Hepatocyte (in vitro differentiated cells): ENCODE results near the gene FAM181A. TPM values are rescaled to one million over a fixed set of nuclear protein-coding genes. Genes with fewer than 3 reads are reported as not detected.

Source experiments
- DNase-seq: peaks from one replicate; pipeline ENCODE4 v3.0.0-alpha.2; 2016; ENCODE audit warnings: low spot score
- H2AFZ ChIP-seq: fragments of 200-600 bp; sonication (generic); 2 replicates; pipeline ENCODE4 v1.6.0; 2016; ENCODE audit warnings: antibody characterized with exemption, mild to moderate bottlenecking
- H3K27ac ChIP-seq: fragments of 200-600 bp; sonication (generic); 2 replicates; pipeline ENCODE4 v1.5.1; 2016; ENCODE audit warnings: mild to moderate bottlenecking
- H3K27me3 ChIP-seq: fragments of 200-600 bp; sonication (generic); 2 replicates; pipeline ENCODE4 v1.6.1; 2016
- H3K36me3 ChIP-seq: fragments of 200-600 bp; sonication (generic); replicated peaks from 2 replicates; pipeline ENCODE4 v1.5.1; 2016; ENCODE audit warnings: low read depth; ENCODE audit not compliant: insufficient read depth
- H3K4me1 ChIP-seq: fragments of 200-600 bp; sonication (generic); 2 replicates; pipeline ENCODE4 v1.5.1; 2016; ENCODE audit warnings: mild to moderate bottlenecking, moderate library complexity; ENCODE audit not compliant: insufficient read depth
- H3K4me2 ChIP-seq: fragments of 200-600 bp; sonication (generic); 2 replicates; pipeline ENCODE4 v1.6.0; 2016
- H3K4me3 ChIP-seq: fragments of 200-600 bp; sonication (generic); 2 replicates; pipeline ENCODE4 v1.5.1; 2016; ENCODE audit warnings: mild to moderate bottlenecking
- H3K79me2 ChIP-seq: fragments of 200-600 bp; sonication (generic); 2 replicates; pipeline ENCODE4 v1.6.0; 2017; ENCODE audit warnings: mild to moderate bottlenecking
- H3K9me2 ChIP-seq: fragments of 200-600 bp; sonication (generic); replicated peaks from 2 replicates; pipeline ENCODE4 v1.6.0; 2017; ENCODE audit warnings: mild to moderate bottlenecking; ENCODE audit not compliant: insufficient read depth
- H3K9me3 ChIP-seq: fragments of 200-600 bp; sonication (generic); 2 replicates; pipeline ENCODE4 v1.5.1; 2016; ENCODE audit warnings: low read depth, mild to moderate bottlenecking
- H4K20me1 ChIP-seq: fragments of 200-600 bp; sonication (generic); 2 replicates; pipeline ENCODE4 v1.6.0; 2016; ENCODE audit warnings: mild to moderate bottlenecking; ENCODE audit not compliant: insufficient read depth, poor library complexity, severe bottlenecking
- EZH2 ChIP-seq: fragments of 200-600 bp; sonication (generic); IDR thresholded peaks from 2 replicates; pipeline ENCODE4 v1.6.1; 2016; ENCODE audit warnings: antibody characterized with exemption, mild to moderate bottlenecking, borderline replicate concordance
- EZH2phosphoT487 ChIP-seq: fragments of 200-600 bp; sonication (generic); IDR thresholded peaks from one replicate; pipeline ENCODE4 v1.6.1; 2018; ENCODE audit warnings: antibody characterized with exemption, mild to moderate bottlenecking, low read depth, moderate library complexity; ENCODE audit not compliant: unreplicated experiment, severe bottlenecking
- WGBS: methylation state at CpG from one replicate; pipeline ENCODE4 v1.1.6; 2016; ENCODE audit warnings: low lambda C conversion rate; ENCODE audit errors: missing lambda C conversion rate; 5-methylcytosine and 5-hydroxymethylcytosine counted together
- polyA plus RNA-seq: library from polyadenylated mRNA; unstranded; fragments of >200 nt; fragmentation: Nextera tagmentation; extraction: Ambion mirVana; gene quantifications from 2 replicates; pipeline ENCODE4 v1.2.1, GENCODE V29; 2016
- total RNA-seq: library from RNA; depleted of rRNA; stranded (reverse); fragments of >200 nt; gene quantifications from 2 replicates; pipeline ENCODE4 v1.2.3, GENCODE V29; 2014
- TF ChIP-seq, protein P1 (sequence below): fragments of 200-600 bp; sonication (generic); IDR thresholded peaks from 2 replicates; pipeline ENCODE4 v1.5.1; 2016; ENCODE audit warnings: antibody characterized with exemption, mild to moderate bottlenecking; ENCODE audit not compliant: poor library complexity

FAM181A gene
- total and polyA plus RNA-seq, 2 experiments from 2014 or later: not detected

- Histone ChIP-seq H3K9me2 (no peaks in the 10 kb centered on the region), H3K4me3 (no peak overlapping the region), H3K36me3 (no peaks in the 10 kb centered on the region), H3K27me3 (peaks cover 19% of the 10 kb centered on the region), H3K4me2 (no peak overlapping the region), H3K9me3 (no peaks in the 10 kb centered on the region), H3K79me2 (no peaks in the 10 kb centered on the region), H3K4me1 (no peaks in the 10 kb centered on the region), H4K20me1 (no peaks in the 10 kb centered on the region), H3K27ac (no peak overlapping the region), H2AFZ (no peak overlapping the region)
- no peak for DNase-seq
- WGBS: 70% methylated on average over 16 of the region's 16 CpGs
- TF ChIP-seq, protein P1, sequence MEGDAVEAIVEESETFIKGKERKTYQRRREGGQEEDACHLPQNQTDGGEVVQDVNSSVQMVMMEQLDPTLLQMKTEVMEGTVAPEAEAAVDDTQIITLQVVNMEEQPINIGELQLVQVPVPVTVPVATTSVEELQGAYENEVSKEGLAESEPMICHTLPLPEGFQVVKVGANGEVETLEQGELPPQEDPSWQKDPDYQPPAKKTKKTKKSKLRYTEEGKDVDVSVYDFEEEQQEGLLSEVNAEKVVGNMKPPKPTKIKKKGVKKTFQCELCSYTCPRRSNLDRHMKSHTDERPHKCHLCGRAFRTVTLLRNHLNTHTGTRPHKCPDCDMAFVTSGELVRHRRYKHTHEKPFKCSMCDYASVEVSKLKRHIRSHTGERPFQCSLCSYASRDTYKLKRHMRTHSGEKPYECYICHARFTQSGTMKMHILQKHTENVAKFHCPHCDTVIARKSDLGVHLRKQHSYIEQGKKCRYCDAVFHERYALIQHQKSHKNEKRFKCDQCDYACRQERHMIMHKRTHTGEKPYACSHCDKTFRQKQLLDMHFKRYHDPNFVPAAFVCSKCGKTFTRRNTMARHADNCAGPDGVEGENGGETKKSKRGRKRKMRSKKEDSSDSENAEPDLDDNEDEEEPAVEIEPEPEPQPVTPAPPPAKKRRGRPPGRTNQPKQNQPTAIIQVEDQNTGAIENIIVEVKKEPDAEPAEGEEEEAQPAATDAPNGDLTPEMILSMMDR: no peak
- TF ChIP-seq EZH2phosphoT487: no peak
- no peak for TF ChIP-seq EZH2
Observed at GRCh38 chr14:93941293-93941910, 14.3 kb downstream of the FAM181A start.

- no peak overlapping the region for H2AFZ ChIP-seq
- no peak for DNase-seq
- H3K9me3 ChIP-seq: no peaks in the 10 kb centered on the region
- no peaks in the 10 kb centered on the region for H3K79me2 ChIP-seq
- no peaks in the 10 kb centered on the region for H3K9me2 ChIP-seq
- no peaks in the 10 kb centered on the region for H3K36me3 ChIP-seq
- 91% methylated on average over 10 of the region's 10 CpGs for WGBS
- H3K4me1 ChIP-seq: peaks cover 3% of the 10 kb centered on the region
- TF ChIP-seq, protein P1: no peak
- TF ChIP-seq EZH2: no peak
- TF ChIP-seq EZH2phosphoT487: no peak
- no peak overlapping the region for H3K4me2 ChIP-seq
- peaks cover 10% of the 10 kb centered on the region for H3K27me3 ChIP-seq
- H3K27ac ChIP-seq: no peak overlapping the region
- no peaks in the 10 kb centered on the region for H4K20me1 ChIP-seq
- H3K4me3 ChIP-seq: no peak overlapping the region
Observed at GRCh38 chr14:93943052-93943451, 15.9 kb downstream of the FAM181A start.

- no peak for TF ChIP-seq EZH2
- TF ChIP-seq, protein P1: no peak
- no peak for TF ChIP-seq EZH2phosphoT487
- WGBS: 93% methylated on average over 9 of the region's 9 CpGs
- no peak overlapping the region for H3K27ac ChIP-seq
- peaks cover 3% of the 10 kb centered on the region for H3K27me3 ChIP-seq
- no peak overlapping the region for H3K4me2 ChIP-seq
- no peak for DNase-seq
- peaks cover 3% of the 10 kb centered on the region for H3K4me1 ChIP-seq
- no peaks in the 10 kb centered on the region for H3K9me3 ChIP-seq
- no peak overlapping the region for H2AFZ ChIP-seq
- H3K4me3 ChIP-seq: no peak overlapping the region
- H3K79me2 ChIP-seq: no peaks in the 10 kb centered on the region
- no peaks in the 10 kb centered on the region for H3K36me3 ChIP-seq
- no peaks in the 10 kb centered on the region for H3K9me2 ChIP-seq
- no peaks in the 10 kb centered on the region for H4K20me1 ChIP-seq
Observed at GRCh38 chr14:93943930-93944329, 16.8 kb downstream of the FAM181A start.
